Measurements from ENCODE around the gene IPCEF1. TPM values are rescaled to one million over a fixed set of nuclear protein-coding genes. Genes with fewer than 3 reads are reported as not detected.

Gene IPCEF1
- total and polyA plus RNA-seq, 2 experiments from 2014 or later = 0.15 TPM; not detected in 1

- Histone ChIP-seq H3K27ac (no peak overlapping the region), H3K36me3 (no peaks in the 10 kb centered on the region), H3K9me3 (ENCODE audit: low read depth) (no peaks in the 10 kb centered on the region), H3K4me1 (ENCODE audit: low read depth) (no peaks in the 10 kb centered on the region), H3K27me3 (no peaks in the 10 kb centered on the region), H3K4me3 (no peak overlapping the region)
- no peak for DNase-seq (ENCODE audit: low read depth in 1 of 2, low spot score in 1 of 2)
- TF ChIP-seq CTCF (IDR thresholded peaks at IDR 0.05; ENCODE audit: low read depth, low read length) = no peak
Observed at GRCh38 chr6:154232013-154232910, 124.3 kb downstream of the IPCEF1 start.

- Histone ChIP-seq H3K4me1 (ENCODE audit: low read depth) (no peaks in the 10 kb centered on the region), H3K4me3 (no peak overlapping the region), H3K27me3 (no peaks in the 10 kb centered on the region), H3K9me3 (ENCODE audit: low read depth) (no peaks in the 10 kb centered on the region), H3K36me3 (no peaks in the 10 kb centered on the region), H3K27ac (no peak overlapping the region)
- TF ChIP-seq CTCF (IDR thresholded peaks at IDR 0.05; ENCODE audit: low read depth, low read length) = no peak
- DNase-seq (ENCODE audit: low read depth in 1 of 2, low spot score in 1 of 2) = no peak
Observed at GRCh38 chr6:154230910-154231595, 125.5 kb downstream of the IPCEF1 start.

- Histone ChIP-seq H3K4me1 (ENCODE audit: low read depth) (no peaks in the 10 kb centered on the region), H3K27me3 (no peaks in the 10 kb centered on the region), H3K36me3 (no peaks in the 10 kb centered on the region), H3K27ac (no peak overlapping the region), H3K4me3 (no peak overlapping the region), H3K9me3 (ENCODE audit: low read depth) (no peaks in the 10 kb centered on the region)
- TF ChIP-seq CTCF (IDR thresholded peaks at IDR 0.05; ENCODE audit: low read depth, low read length) = no peak
- no peak for DNase-seq (ENCODE audit: low read depth in 1 of 2, low spot score in 1 of 2)
Observed at GRCh38 chr6:154230393-154230792, 126.2 kb downstream of the IPCEF1 start.

- Histone ChIP-seq H3K4me1 (ENCODE audit: low read depth) (no peaks in the 10 kb centered on the region), H3K9me3 (ENCODE audit: low read depth) (no peaks in the 10 kb centered on the region), H3K4me3 (no peak overlapping the region), H3K27me3 (no peaks in the 10 kb centered on the region), H3K36me3 (no peaks in the 10 kb centered on the region), H3K27ac (no peak overlapping the region)
- TF ChIP-seq CTCF (IDR thresholded peaks at IDR 0.05; ENCODE audit: low read depth, low read length) = no peak
- DNase-seq (ENCODE audit: low read depth in 1 of 2, low spot score in 1 of 2) = no peak
Observed at GRCh38 chr6:154229786-154230185, 126.8 kb downstream of the IPCEF1 start.

- Histone ChIP-seq H3K36me3 (no peaks in the 10 kb centered on the region), H3K9me3 (ENCODE audit: low read depth) (no peaks in the 10 kb centered on the region), H3K27ac (no peak overlapping the region), H3K4me1 (ENCODE audit: low read depth) (no peaks in the 10 kb centered on the region), H3K27me3 (no peaks in the 10 kb centered on the region), H3K4me3 (no peak overlapping the region)
- DNase-seq (ENCODE audit: low read depth in 1 of 2, low spot score in 1 of 2) = no peak
- no peak for TF ChIP-seq CTCF (IDR thresholded peaks at IDR 0.05; ENCODE audit: low read depth, low read length)
Observed at GRCh38 chr6:154228521-154228905, 128.1 kb downstream of the IPCEF1 start.
